ENCODE results near the gene PARP4. TPM values are rescaled to one million over a fixed set of nuclear protein-coding genes. Genes with fewer than 3 reads are reported as not detected.

Gene PARP4
- total RNA-seq, 2 experiments from 2014 or later, result 34.4 to 48.5 TPM

DNA sequence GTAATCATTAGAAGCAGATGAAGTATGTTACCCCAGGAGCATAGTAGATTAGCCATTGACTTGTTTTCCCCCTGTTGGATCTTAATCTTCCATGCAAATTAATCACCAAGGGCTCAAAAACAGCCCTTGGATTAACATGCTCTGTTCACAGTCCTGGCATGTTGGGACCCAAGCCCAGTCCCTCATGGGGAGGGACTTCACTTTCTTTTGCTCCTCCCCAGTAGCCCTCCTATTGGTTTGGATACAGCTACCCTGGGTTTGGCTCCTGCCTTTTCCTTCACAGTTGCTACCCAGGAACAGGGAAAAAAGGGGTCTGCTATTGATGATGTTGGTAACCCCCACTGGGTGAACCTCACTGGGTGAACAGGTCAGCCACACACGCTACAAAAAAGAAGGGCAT is 16.9 kb upstream of the PARP4 start:
- no peaks in the 10 kb centered on the region; the same call in 1 of the 2 replicates for H3K9me2 ChIP-seq (ENCODE audit: insufficient read depth, low read length)
- no peaks in the 10 kb centered on the region for H3K9me3 ChIP-seq (ENCODE audit: low read length)
- TF ChIP-seq, protein P1, sequence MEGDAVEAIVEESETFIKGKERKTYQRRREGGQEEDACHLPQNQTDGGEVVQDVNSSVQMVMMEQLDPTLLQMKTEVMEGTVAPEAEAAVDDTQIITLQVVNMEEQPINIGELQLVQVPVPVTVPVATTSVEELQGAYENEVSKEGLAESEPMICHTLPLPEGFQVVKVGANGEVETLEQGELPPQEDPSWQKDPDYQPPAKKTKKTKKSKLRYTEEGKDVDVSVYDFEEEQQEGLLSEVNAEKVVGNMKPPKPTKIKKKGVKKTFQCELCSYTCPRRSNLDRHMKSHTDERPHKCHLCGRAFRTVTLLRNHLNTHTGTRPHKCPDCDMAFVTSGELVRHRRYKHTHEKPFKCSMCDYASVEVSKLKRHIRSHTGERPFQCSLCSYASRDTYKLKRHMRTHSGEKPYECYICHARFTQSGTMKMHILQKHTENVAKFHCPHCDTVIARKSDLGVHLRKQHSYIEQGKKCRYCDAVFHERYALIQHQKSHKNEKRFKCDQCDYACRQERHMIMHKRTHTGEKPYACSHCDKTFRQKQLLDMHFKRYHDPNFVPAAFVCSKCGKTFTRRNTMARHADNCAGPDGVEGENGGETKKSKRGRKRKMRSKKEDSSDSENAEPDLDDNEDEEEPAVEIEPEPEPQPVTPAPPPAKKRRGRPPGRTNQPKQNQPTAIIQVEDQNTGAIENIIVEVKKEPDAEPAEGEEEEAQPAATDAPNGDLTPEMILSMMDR (conservative IDR thresholded peaks at IDR 0.05; ENCODE audit: low read length), result no peak
- no peaks in the 10 kb centered on the region for H4K20me1 ChIP-seq (ENCODE audit: insufficient read depth, low read length)
- no peak overlapping the region for H3K4me3 ChIP-seq (ENCODE audit: low read depth, low read length, poor library complexity, severe bottlenecking)
- H3K4me2 ChIP-seq (ENCODE audit: low read length), result no peak overlapping the region
- no TSS peak for BruUV-seq (replicated peaks)
- POLR2A ChIA-PET, result no interaction called here
- no peaks in the 10 kb centered on the region for H3K36me3 ChIP-seq (ENCODE audit: insufficient read depth, low read length)
- no peak overlapping the region for H2AFZ ChIP-seq (ENCODE audit: low read length)
- CTCF ChIA-PET (ENCODE audit: unreplicated experiment), result no interaction called here
- no peak overlapping the region for H3K27ac ChIP-seq (ENCODE audit: low read depth, low read length, poor library complexity, severe bottlenecking)
- DNase-seq (ENCODE audit: low spot score), result no peak
- intact Hi-C loops (cut with micrococcal nuclease; ENCODE audit: unreplicated experiment), result loop anchor here (10.0 kb wide), 1 partner anchor 345 kb away; no protein-coding TSS in a partner anchor
- no peaks in the 10 kb centered on the region for H3K4me1 ChIP-seq (ENCODE audit: insufficient read depth, low read length, poor library complexity, severe bottlenecking)
- no peaks in the 10 kb centered on the region for H3K79me2 ChIP-seq (ENCODE audit: insufficient read depth, low read depth, low read length)

DNA sequence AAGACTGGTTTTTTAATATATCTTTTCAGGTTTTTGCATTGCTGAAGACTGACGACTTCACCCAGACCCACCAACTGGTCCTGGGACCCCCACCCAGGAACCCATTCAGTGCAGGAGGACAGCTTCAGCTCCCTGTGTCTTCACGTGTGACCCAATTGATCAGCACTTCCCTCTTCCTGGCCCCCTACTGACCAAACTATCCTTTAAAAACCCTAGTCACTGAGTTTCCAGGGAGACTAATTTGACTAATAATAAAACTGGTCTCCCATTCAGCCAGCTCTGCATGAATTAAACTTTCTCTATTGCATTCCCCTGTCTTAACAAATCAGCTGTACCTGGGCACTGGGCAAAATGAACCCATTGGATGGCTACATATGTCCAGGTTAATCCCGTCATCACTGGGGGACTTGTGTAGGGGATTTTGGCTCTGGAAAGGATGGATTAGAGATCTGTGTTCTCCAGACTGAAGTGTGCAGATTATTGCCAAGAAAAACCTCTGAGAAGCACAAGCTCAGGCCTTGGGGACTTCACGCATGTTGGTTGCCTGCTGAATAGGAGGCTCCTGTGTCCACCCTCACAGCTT is 16.3 kb upstream of the PARP4 start:
- POLR2A ChIA-PET, result no interaction called here
- no peaks in the 10 kb centered on the region for H3K79me2 ChIP-seq (ENCODE audit: insufficient read depth, low read depth, low read length)
- H4K20me1 ChIP-seq (ENCODE audit: insufficient read depth, low read length), result no peaks in the 10 kb centered on the region
- H3K4me3 ChIP-seq (ENCODE audit: low read depth, low read length, poor library complexity, severe bottlenecking), result no peak overlapping the region
- BruUV-seq (replicated peaks), result no TSS peak
- no peaks in the 10 kb centered on the region; the same call in 1 of the 2 replicates for H3K9me2 ChIP-seq (ENCODE audit: insufficient read depth, low read length)
- no peak for DNase-seq (ENCODE audit: low spot score)
- H3K27ac ChIP-seq (ENCODE audit: low read depth, low read length, poor library complexity, severe bottlenecking), result no peak overlapping the region
- H3K4me1 ChIP-seq (ENCODE audit: insufficient read depth, low read length, poor library complexity, severe bottlenecking), result no peaks in the 10 kb centered on the region
- no peaks in the 10 kb centered on the region for H3K9me3 ChIP-seq (ENCODE audit: low read length)
- intact Hi-C loops (cut with micrococcal nuclease; ENCODE audit: unreplicated experiment), result loop anchor here (10.0 kb wide), 1 partner anchor 346 kb away; no protein-coding TSS in a partner anchor
- H3K36me3 ChIP-seq (ENCODE audit: insufficient read depth, low read length), result no peaks in the 10 kb centered on the region
- H3K4me2 ChIP-seq (ENCODE audit: low read length), result no peak overlapping the region
- TF ChIP-seq, protein P1 (conservative IDR thresholded peaks at IDR 0.05; ENCODE audit: low read length), result no peak
- no peak for TF ChIP-seq EZH2phosphoT487 (IDR thresholded peaks at IDR 0.05; ENCODE audit: borderline replicate concordance, low read depth, low read length)
- H2AFZ ChIP-seq (ENCODE audit: low read length), result no peak overlapping the region
- CTCF ChIA-PET (ENCODE audit: unreplicated experiment), result no interaction called here

DNA sequence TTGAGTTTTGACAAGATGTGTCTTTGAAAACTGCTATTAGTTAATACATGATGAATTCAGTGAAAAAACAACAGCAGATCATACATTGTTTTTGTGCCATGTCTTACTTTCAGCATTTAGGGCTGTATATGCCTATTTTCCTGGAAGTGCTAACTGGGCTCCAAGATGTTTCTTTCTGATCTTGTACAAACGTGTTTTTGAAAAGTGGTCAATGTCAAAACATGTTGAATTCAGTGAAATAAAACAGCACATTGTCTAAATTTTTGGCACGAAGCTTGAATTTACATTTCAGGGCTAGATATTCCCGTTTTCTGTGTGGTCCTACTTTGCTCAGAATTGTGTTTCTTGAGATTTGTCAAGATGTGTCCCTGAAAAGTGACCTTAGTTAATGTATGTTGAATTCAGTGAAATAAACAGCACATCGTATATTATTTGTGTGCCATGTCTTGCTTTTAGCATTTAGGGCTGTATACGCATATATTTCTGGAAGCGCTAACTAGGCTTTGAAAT is 14.7 kb upstream of the PARP4 start:
- intact Hi-C loops (cut with micrococcal nuclease; ENCODE audit: unreplicated experiment), result loop anchor here (10.0 kb wide), 1 partner anchor 347 kb away; no protein-coding TSS in a partner anchor
- Histone ChIP-seq H4K20me1 (ENCODE audit: insufficient read depth, low read length) (no peaks in the 10 kb centered on the region), H3K4me1 (ENCODE audit: insufficient read depth, low read length, poor library complexity, severe bottlenecking) (no peaks in the 10 kb centered on the region), H3K27ac (ENCODE audit: low read depth, low read length, poor library complexity, severe bottlenecking) (no peak overlapping the region), H3K4me3 (ENCODE audit: low read depth, low read length, poor library complexity, severe bottlenecking) (no peak overlapping the region), H2AFZ (ENCODE audit: low read length) (no peak overlapping the region), H3K36me3 (ENCODE audit: insufficient read depth, low read length) (no peaks in the 10 kb centered on the region), H3K9me3 (ENCODE audit: low read length) (no peaks in the 10 kb centered on the region), H3K9me2 (ENCODE audit: insufficient read depth, low read length) (no peaks in the 10 kb centered on the region; the same call in 1 of the 2 replicates), H3K4me2 (ENCODE audit: low read length) (no peak overlapping the region), H3K79me2 (ENCODE audit: insufficient read depth, low read depth, low read length) (no peaks in the 10 kb centered on the region)
- no peak for TF ChIP-seq EZH2phosphoT487 (IDR thresholded peaks at IDR 0.05; ENCODE audit: borderline replicate concordance, low read depth, low read length)
- TF ChIP-seq, protein P1 (conservative IDR thresholded peaks at IDR 0.05; ENCODE audit: low read length), result no peak
- ChIA-PET POLR2A (no interaction called here), CTCF (ENCODE audit: unreplicated experiment) (no interaction called here)
- no TSS peak for BruUV-seq (replicated peaks)
- DNase-seq (ENCODE audit: low spot score), result no peak

Data from OCI-LY7 (cell line).